GM18526 (cell line): ENCODE measurements around the gene BAX.

Experiments used
- POLR2A ChIP-seq: IDR thresholded peaks from 3 replicates; pipeline ENCODE4 v1.6.1; 2011; ENCODE audit not compliant: insufficient read length; ENCODE audit errors: extremely low read depth

Gene BAX

DNA sequence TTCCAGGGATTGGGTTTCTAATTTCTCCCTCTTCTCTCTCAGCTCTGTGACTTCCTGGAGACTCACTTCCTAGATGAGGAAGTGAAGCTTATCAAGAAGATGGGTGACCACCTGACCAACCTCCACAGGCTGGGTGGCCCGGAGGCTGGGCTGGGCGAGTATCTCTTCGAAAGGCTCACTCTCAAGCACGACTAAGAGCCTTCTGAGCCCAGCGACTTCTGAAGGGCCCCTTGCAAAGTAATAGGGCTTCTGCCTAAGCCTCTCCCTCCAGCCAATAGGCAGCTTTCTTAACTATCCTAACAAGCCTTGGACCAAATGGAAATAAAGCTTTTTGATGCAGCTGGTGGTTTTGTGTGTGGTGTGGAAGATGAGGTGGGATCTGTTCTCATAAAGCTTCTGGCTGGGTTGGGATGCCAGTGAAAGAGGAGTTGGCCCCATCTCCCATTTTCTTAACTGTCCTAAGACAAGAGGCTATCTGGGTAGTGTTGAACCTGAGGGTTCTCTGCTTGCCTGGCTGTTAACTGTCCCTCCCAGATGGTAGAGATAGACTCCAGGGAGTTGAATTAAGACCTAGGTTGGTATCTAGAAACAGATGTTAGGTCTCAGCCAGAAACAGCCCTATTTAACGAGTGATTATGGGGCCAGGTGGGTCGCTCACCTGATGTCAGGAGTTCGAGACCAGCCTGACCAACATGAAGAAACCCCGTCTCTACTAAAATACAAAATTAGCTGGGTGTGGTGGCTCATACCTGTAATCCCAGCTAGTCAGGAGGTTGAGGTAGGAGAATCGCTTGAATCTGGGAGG lies 12.1 kb downstream of the BAX start:
- TF ChIP-seq POLR2A: no peak

DNA sequence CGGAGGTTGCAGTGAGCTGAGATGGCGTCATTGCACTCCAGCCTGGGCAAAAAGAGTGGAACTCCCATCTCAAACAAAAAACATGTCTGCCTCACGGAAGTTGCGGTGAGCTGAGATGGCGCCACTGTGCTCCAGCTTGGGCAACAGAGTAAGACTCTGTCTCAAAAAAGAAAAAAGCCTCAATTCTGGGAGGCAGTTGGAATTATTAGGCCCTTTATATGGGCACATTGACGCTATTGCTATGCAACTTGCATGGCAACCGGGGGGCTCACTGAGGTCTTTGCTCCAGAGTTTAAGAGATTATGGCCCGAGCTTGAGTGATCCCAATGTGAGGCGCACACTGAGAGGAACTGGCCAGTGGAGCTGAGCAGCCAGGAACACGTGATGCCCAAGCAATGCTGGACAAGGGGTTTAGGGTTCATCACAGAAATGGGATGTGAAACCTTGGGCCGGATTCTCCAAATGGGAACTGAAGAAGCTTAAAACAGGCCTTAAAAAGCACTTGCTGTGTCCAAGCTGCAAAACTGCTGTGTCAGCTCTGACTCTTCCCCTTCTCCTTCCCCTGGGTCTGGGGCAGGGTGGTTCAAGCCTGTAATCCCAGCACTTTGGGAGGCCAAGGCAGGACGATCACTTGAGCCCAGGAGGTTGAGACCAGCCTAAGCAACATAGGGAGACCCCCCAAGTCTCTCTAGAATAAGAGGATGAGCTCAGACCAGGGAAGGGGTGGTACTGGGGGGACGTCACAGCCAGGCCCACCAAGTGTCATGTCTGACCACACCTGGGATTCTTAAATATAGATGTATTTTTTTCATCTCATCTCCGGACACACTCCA lies 12.9 kb downstream of the BAX start:
- no peak for TF ChIP-seq POLR2A

DNA sequence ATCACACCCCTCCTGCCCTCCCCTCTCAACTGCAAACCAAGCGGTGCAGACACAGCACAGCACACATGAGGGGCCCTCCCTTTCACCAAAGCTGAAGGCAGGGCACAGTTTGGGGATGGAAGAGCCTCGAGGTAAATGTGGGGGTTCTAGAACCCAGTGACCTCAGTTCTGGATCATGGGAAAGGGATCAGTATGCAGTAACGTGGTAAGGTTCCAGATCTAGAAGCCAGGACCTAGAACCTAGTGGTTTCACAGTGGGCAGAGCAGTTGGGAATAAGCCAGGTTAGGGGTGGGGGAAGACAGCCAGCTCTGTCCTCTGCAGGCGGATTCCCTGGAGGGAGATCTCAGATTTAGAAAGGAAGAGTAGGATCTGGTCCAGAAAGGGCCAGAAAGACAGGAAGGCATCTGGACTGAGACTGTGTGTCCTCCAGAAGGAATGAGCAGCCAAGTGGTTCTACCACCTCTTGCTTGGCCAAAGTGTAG lies 13.5 kb downstream of the BAX start:
- no peak for TF ChIP-seq POLR2A

DNA sequence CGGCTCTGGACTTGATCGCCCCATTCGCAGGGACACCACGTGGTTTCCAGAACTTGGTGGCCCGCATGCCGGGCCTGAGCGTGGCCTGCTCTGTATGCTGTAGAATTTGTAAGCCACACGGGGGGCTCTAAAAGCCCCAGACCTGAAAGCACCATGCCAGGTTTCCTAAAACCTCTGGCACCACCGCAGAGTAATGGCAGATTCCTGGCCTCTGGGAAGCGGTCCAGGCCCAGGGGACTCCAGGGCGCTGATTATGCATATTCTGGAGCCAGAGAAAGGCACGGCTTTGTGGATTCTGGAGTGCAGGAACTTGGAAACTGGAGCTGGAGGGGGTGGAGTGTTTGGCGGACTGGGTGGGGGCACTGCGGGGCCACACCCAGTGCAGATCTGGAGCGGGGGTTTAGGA lies 14.1 kb downstream of the BAX start:
- no peak for TF ChIP-seq POLR2A

DNA sequence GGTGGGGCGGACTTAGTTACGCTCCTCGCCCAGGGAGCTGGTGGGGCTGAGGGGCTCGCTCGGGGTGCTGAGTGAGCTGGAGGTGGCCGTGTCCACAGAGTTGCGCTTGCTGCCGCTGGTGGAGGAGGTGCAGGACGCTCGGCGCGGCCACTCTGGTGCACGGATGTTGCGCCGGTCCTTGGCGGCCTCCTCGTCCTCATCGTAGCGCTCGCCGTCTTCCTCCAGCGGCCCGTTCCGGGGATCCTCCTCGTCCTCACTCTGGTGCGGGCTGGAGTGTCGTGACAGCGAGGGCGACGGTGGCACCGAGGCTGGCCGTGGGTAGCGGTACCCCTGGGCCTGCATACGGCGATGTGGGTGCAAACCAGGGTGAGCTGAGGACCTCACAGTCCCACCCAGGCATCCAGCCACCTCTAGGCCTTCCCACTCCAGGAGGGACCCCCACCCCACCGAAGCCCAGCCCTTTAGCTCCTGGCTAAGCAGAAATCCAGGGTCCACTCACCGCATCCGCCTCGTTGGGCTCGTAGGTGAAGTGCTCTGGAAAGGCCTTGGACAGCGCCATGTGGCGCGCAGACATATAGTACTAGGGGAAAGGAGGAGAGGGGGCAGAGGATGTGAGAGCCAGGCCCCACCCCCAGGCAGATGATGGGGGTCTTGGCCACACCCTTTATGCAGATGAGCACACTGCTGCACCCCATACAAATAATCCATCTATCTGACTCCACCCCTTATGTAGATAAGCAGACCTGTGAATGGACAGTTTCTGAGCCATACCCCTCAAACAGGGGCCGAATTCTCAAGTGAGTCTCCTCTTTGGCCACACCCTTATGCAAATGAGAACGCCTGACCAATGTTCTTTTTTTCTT lies 14.8 kb downstream of the BAX start:
- no peak for TF ChIP-seq POLR2A

DNA sequence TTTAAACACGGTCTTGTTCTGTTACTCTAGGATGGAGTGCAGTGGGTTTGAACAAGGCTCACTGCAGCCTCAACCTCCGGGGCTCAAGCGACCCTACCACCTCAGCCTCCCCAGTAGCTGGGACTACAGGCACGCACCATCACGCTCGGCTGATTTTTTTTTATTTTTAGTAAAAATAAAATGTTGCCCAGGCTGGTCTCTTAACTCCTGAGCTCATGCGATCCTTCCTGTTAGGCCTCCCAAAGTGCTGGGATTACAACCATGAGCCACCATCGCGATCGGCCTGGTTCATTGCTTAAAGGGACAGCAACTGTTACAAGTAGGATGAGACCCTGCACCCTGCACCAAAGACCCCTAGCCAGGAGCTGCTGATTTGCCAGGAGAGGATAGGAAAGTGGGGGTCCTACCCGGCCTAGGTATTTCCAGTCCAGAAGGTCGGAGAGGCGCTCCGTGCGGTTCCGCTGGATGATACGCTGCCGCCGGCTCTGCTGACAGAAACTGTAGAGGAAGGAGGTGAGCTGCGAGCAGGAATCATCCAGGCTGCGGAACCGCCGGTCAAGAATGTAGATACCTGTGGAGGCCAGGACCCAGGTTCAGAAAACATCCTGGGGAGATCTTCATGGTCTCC lies 15.6 kb downstream of the BAX start:
- no peak for TF ChIP-seq POLR2A

DNA sequence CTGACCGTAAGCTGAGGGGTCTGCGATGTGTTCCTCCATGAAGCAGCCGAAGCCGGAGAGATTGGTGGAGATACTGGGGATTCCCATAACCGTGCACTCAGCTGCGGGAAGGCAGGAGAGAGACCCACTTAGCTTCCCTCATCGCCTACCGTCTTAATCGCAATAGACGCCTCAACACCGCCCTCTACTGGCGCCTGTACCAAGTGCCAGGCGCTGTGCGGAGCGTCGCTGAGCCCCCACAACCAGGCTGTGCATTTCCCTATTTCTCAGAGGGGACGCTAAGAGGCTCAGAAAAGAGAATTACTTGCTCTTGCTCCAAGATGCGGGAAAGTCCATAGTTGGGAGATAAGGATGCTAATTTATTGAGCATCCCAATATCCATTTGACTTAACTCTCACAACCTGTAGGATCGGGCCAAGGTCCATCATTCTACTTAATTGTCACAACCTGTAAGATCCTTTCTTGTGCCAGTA lies 16.3 kb downstream of the BAX start:
- no peak for TF ChIP-seq POLR2A

DNA sequence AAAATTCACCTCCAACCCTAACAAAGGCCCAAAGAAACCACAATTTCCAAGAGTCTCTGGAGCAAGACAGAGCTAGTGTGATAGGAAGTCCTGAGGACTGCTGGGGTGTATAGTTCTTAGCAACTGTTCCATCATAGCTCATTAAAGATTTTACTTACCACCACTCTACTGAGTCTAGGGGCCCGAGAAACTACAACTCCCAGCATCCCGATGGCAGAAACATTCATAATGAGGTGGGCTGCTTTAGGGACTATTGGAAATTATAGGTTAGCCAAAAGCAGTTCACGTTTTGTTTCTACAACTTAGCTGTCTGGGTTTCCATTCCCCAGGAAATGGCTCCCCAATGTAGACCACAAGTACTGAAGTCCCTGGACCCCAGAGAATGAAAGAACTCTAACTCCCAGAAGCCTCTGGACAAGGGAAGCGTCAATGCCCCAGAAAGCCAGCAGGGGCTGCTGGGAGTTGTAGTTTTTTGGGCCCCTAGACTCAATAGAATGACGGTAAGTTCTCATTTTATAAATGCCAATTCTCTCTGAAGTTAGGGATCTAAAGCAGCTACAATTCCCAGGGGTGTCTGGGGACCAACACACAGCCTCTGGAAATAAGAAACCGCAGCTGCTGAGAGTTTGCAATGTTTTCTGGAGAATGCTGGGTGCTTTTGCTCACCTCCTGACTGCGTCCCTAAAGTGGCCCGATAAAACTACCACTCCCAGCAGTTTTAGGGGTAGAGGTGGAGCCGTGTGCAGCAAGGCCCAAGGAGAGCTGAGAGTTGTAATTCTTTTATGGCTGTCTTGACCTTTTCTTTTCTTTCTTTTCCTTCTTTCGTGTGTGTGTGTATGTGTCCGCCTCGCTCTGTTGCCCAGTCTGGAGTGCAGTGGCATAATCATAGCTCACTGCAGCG lies 21.5 kb downstream of the BAX start:
- no peak for TF ChIP-seq POLR2A

DNA sequence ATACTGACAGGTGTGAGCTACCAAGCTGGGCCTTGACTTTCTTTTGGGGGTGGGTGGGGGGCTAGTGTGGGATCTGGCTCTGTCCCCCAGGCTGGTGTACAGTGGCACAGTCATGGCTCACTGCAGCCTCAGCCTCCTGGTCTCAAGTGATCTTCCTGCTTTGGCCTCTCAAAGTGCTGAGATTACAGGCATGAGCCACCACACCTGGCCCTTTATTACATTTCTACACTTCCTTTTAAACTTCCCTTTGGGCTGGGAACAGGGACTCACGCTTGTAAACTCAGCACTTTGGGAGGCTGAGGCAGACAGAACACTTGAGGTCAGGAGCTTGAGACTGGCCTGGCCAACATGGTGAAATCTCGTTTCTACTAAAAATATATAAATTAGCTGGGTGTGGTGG lies 22.4 kb downstream of the BAX start:
- TF ChIP-seq POLR2A: no peak

DNA sequence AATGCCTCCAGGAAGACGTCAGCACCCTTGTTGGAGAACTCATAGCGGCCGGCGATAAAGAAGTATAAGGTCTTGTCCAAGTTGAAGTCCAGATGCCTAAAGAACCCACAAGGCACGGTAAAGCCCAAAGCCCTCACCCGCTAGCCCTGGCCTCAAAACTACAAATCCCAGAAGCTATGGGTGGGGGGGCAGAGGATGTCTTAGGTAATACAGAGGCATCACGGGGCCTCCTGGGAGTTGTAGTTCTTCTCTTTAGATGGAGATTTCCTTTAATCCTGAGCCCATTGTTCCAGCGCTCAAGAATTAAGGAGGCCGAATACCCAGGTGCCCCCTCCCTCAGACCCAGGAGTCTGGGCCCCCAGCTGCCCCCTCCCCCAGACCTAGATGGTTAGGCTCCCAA lies 27.6 kb downstream of the BAX start:
- no peak for TF ChIP-seq POLR2A

DNA sequence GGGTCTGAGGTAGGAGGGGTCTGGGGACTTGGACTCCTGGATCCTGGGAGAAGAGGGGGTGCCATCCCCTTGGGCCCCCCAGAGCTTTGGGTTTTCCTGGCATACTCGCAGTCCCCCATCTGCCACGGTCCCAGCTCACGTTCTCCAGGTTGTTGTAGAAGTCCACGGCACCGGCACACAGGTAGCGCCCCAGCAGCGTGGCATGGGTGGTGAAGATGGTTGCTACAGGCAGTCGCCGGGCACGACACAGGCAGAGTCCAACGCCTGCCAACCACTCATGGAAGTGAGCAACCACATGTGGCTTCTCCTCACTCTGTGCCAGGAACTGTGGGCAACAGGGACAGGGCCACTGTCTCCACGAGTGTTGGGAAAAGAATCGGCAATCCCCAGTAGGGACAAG lies 31.0 kb downstream of the BAX start:
- TF ChIP-seq POLR2A: no peak

DNA sequence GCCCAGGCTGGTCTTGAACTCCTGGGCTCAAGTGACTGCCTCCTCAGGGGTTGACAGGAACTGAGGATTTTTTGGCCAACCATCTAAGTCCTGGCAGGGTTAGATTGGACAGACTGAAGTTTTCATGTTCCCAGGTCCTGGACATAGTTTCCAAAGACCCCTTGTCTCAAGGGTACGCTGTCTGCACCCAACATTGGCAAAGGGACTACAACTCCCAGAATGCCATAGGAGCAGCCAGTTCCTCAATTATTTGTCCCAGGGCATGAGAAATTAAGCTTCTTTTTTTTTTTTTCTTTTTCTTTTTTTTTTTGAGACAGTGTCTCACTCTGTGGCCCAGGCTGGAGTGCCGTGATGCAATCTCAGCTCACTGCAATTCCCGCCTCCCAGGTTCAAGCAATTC lies 31.5 kb downstream of the BAX start:
- no peak for TF ChIP-seq POLR2A

DNA sequence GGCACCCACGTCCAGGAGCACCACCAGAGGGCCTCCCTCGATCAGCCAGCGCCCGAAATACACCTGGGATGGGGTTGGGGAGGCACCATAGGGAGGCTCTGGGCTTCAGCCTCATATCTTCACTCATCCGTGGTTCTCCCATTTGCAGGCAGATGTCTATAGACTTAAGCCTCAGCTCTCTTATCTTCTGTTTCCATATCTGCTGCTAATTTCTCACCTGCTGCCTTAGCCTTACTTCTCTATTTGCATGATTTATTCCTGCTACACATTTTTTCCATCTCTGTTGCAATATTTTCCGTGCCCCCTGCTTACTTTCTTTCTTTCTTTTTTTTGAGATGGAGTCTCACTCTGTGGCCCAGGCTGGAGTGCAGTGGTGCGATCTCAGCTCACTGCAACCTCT lies 32.6 kb downstream of the BAX start:
- no peak for TF ChIP-seq POLR2A

DNA sequence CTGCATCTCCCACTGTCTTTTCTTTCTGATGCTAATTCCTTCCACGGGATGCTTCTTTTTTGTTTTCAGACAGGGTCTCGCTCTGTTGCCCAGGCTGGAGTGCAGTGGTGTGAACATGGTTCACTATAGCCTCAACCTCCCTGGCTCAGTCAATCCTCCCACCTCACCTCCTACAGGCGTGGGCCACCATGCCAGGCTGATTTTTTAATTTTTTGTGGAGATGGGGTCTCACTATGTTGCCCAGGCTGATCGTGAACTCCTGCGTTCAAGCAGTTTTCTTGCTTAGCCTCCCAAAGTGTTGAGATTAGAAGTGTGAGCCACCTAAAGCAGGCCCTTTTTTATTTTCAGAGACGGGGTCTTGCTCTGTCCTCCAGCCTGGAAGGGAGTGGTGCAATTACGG lies 33.6 kb downstream of the BAX start:
- TF ChIP-seq POLR2A: no peak
